Neuron (in vitro differentiated cells): ENCODE measurements around the gene CCM2.

Experiments
- H2AFZ ChIP-seq: one replicate; pipeline ENCODE4 v1.6.1; 2013; ENCODE audit warnings: low read depth, mild to moderate bottlenecking, inconsistent platforms, low read length, moderate library complexity
- H3K27me3 ChIP-seq: one replicate; pipeline ENCODE4 v1.6.1; 2013; ENCODE audit warnings: low read length; ENCODE audit not compliant: insufficient read depth
- H3K36me3 ChIP-seq: one replicate; pipeline ENCODE4 v1.6.1; 2013; ENCODE audit warnings: low read length; ENCODE audit not compliant: insufficient read depth
- H3K4me1 ChIP-seq: one replicate; pipeline ENCODE4 v1.6.1; 2013; ENCODE audit warnings: low read length; ENCODE audit not compliant: insufficient read depth
- H3K4me3 ChIP-seq: 2 replicates; pipeline ENCODE4 v1.5.1; 2013; ENCODE audit warnings: mild to moderate bottlenecking, low read length, moderate library complexity
- H3K9me3 ChIP-seq: one replicate; pipeline ENCODE4 v1.6.1; 2013; ENCODE audit warnings: low read length

Gene CCM2

GRCh38 chr7:44982535-44982923 is 17.5 kb upstream of the CCM2 start:
- H3K36me3 ChIP-seq = peaks cover 12% of the 10 kb centered on the region
- no peak overlapping the region for H2AFZ ChIP-seq
- no peaks in the 10 kb centered on the region for H3K4me1 ChIP-seq
- H3K4me3 ChIP-seq = no peak overlapping the region
- H3K9me3 ChIP-seq = peaks cover 3% of the 10 kb centered on the region
- H3K27me3 ChIP-seq = no peaks in the 10 kb centered on the region

GRCh38 chr7:44982970-44983369 is 17.0 kb upstream of the CCM2 start:
- H3K36me3 ChIP-seq = peaks cover 12% of the 10 kb centered on the region
- no peaks in the 10 kb centered on the region for H3K27me3 ChIP-seq
- peaks cover 3% of the 10 kb centered on the region for H3K9me3 ChIP-seq
- no peak overlapping the region for H2AFZ ChIP-seq
- no peaks in the 10 kb centered on the region for H3K4me1 ChIP-seq
- H3K4me3 ChIP-seq = no peak overlapping the region

GRCh38 chr7:44983742-44984477 is 16.1 kb upstream of the CCM2 start:
- H3K4me3 ChIP-seq = no peak overlapping the region
- no peaks in the 10 kb centered on the region for H3K27me3 ChIP-seq

GRCh38 chr7:44984478-44984758 is 15.6 kb upstream of the CCM2 start:
- Histone ChIP-seq H3K4me3 (no peak overlapping the region), H3K36me3 (peaks cover 12% of the 10 kb centered on the region)

More at GRCh38 chr7:44983742-44984477, 16.1 kb upstream of the CCM2 start:
- Histone ChIP-seq H3K36me3 (peaks cover 12% of the 10 kb centered on the region), H3K4me1 (no peaks in the 10 kb centered on the region), H3K9me3 (peaks cover 3% of the 10 kb centered on the region), H2AFZ (no peak overlapping the region)

GRCh38 chr7:44985033-44985695 is 14.8 kb upstream of the CCM2 start:
- Histone ChIP-seq H3K36me3 (peaks cover 12% of the 10 kb centered on the region), H2AFZ (no peak overlapping the region), H3K4me3 (no peak overlapping the region), H3K27me3 (no peaks in the 10 kb centered on the region), H3K9me3 (peaks cover 3% of the 10 kb centered on the region), H3K4me1 (no peaks in the 10 kb centered on the region)

More at GRCh38 chr7:44984478-44984758, 15.6 kb upstream of the CCM2 start:
- H3K4me1 ChIP-seq = no peaks in the 10 kb centered on the region
- H2AFZ ChIP-seq = no peak overlapping the region
- peaks cover 3% of the 10 kb centered on the region for H3K9me3 ChIP-seq
- no peaks in the 10 kb centered on the region for H3K27me3 ChIP-seq

GRCh38 chr7:44985900-44986217 is 14.1 kb upstream of the CCM2 start:
- Histone ChIP-seq H3K4me1 (no peaks in the 10 kb centered on the region), H3K27me3 (no peaks in the 10 kb centered on the region), H3K9me3 (peaks cover 3% of the 10 kb centered on the region), H3K4me3 (peak overlapping the region; percentile 50), H3K36me3 (peaks cover 12% of the 10 kb centered on the region), H2AFZ (no peak overlapping the region)

GRCh38 chr7:44986218-44987053 is 13.6 kb upstream of the CCM2 start:
- Histone ChIP-seq H3K27me3 (no peaks in the 10 kb centered on the region), H3K4me3 (peak overlapping the region; percentile 50), H2AFZ (no peak overlapping the region), H3K36me3 (peaks cover 12% of the 10 kb centered on the region), H3K4me1 (no peaks in the 10 kb centered on the region), H3K9me3 (peaks cover 3% of the 10 kb centered on the region)

GRCh38 chr7:44987457-44987856 is 12.5 kb upstream of the CCM2 start:
- H3K27me3 ChIP-seq = no peaks in the 10 kb centered on the region
- H3K4me1 ChIP-seq = no peaks in the 10 kb centered on the region
- no peak overlapping the region for H2AFZ ChIP-seq
- peaks cover 11% of the 10 kb centered on the region for H3K36me3 ChIP-seq
- no peak overlapping the region for H3K4me3 ChIP-seq
- H3K9me3 ChIP-seq = peaks cover 3% of the 10 kb centered on the region

- H3K36me3 ChIP-seq = peaks cover 9% of the 10 kb centered on the region
- no peak overlapping the region for H3K4me3 ChIP-seq
- H2AFZ ChIP-seq = no peak overlapping the region
- peaks cover 3% of the 10 kb centered on the region for H3K9me3 ChIP-seq
- H3K4me1 ChIP-seq = no peaks in the 10 kb centered on the region
- H3K27me3 ChIP-seq = no peaks in the 10 kb centered on the region
These were observed 12.0 kb upstream of the CCM2 start for GRCh38 chr7:44987996-44988395.

- Histone ChIP-seq H3K27me3 (no peaks in the 10 kb centered on the region), H3K4me1 (no peaks in the 10 kb centered on the region), H3K4me3 (no peak overlapping the region), H3K9me3 (peaks cover 3% of the 10 kb centered on the region), H2AFZ (no peak overlapping the region), H3K36me3 (peaks cover 3% of the 10 kb centered on the region)
These were observed 11.3 kb upstream of the CCM2 start for GRCh38 chr7:44988701-44989100.

- Histone ChIP-seq H3K9me3 (peaks cover 3% of the 10 kb centered on the region), H2AFZ (no peak overlapping the region), H3K4me3 (no peak overlapping the region), H3K27me3 (no peaks in the 10 kb centered on the region), H3K4me1 (no peaks in the 10 kb centered on the region), H3K36me3 (peaks cover 3% of the 10 kb centered on the region)
These were observed 10.9 kb upstream of the CCM2 start for GRCh38 chr7:44989132-44989531.

- Histone ChIP-seq H3K4me1 (no peaks in the 10 kb centered on the region), H3K36me3 (no peaks in the 10 kb centered on the region), H2AFZ (no peak overlapping the region), H3K4me3 (no peak overlapping the region), H3K9me3 (peaks cover 3% of the 10 kb centered on the region), H3K27me3 (no peaks in the 10 kb centered on the region)
These were observed 9.6 kb upstream of the CCM2 start for GRCh38 chr7:44990109-44991023.
